Measurements from ENCODE around the gene FN1. TPM values are rescaled to one million over a fixed set of nuclear protein-coding genes. Genes with fewer than 3 reads are reported as not detected.

FN1 gene
- total RNA-seq, 4 donors from 2014 or later: 89.6 to 220 (median 177) TPM

- ATAC-seq (ENCODE audit: low FRiP score): no peak
- TF ChIP-seq CTCF (IDR thresholded peaks at IDR 0.05): no peak
- no peak for DNase-seq (ENCODE audit: low spot score)
Measured at GRCh38 chr2:215356334-215356947, 79.4 kb downstream of the FN1 start.

- DNase-seq (ENCODE audit: low spot score) (no peak), ATAC-seq (ENCODE audit: low FRiP score) (no peak)
- TF ChIP-seq CTCF (IDR thresholded peaks at IDR 0.05): no peak
Measured at GRCh38 chr2:215355801-215356200, 80.1 kb downstream of the FN1 start.

GRCh38 chr2:215354771-215355695 is 80.8 kb downstream of the FN1 start:
- ATAC-seq (ENCODE audit: low FRiP score) (no peak), DNase-seq (ENCODE audit: low spot score) (no peak)
- no peak for TF ChIP-seq CTCF (IDR thresholded peaks at IDR 0.05)

GRCh38 chr2:215352602-215353001 is 83.3 kb downstream of the FN1 start:
- TF ChIP-seq CTCF (IDR thresholded peaks at IDR 0.05): no peak
- no peak for DNase-seq (ENCODE audit: low spot score)
- no peak for ATAC-seq (ENCODE audit: low FRiP score)

GRCh38 chr2:215347878-215348277 is 88.0 kb downstream of the FN1 start:
- no peak for DNase-seq (ENCODE audit: low spot score)
- ATAC-seq (ENCODE audit: low FRiP score): no peak
- TF ChIP-seq CTCF (IDR thresholded peaks at IDR 0.05): no peak

- DNase-seq (ENCODE audit: low spot score) (no peak), ATAC-seq (ENCODE audit: low FRiP score) (no peak)
- TF ChIP-seq CTCF (IDR thresholded peaks at IDR 0.05): no peak
Measured at GRCh38 chr2:215338883-215339679, 96.8 kb downstream of the FN1 start.

Measured in omental fat pad (tissue), 4 donors.